ENCODE data around the gene SPTY2D1. TPM values are rescaled to one million over a fixed set of nuclear protein-coding genes. Genes with fewer than 3 reads are reported as not detected.
"Not testable (repeated sequence)": the region's sequence is repeated elsewhere in the genome, so short reads cannot be mapped to it uniquely, and the experiment has no call there.

Gene SPTY2D1
- total and polyA plus RNA-seq, 4 donors: 3.0 to 11.8 (median 7.3) TPM

DNA sequence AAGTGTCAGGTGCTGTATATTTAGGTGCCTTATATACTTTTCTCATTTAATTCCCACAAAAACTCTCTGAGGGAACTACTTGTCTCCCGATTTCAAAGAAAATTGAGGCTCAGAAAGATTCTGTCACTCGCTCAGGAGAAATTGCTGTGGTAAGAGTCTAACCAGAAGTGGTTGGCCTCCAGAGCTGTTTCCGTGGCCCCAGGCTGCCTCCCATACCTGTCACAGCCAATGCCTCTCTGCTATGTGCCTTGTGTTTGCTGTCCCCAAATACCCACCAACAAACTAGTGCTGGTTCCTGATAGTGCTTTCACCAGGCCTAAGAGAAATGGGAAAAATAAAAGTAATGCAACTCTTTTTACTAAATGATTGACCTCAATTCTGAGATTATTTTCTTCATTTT is 43.4 kb upstream of the SPTY2D1 start:
- Histone ChIP-seq H3K9me3 (ENCODE audit: control insufficient read depth in 4 of 4, low read length in 3 of 4) (no peaks in the 10 kb centered on the region), H3K9ac (ENCODE audit: low read depth in 1 of 2, low read length in 2 of 2) (no peak overlapping the region), H3K27ac (ENCODE audit: low read depth in 1 of 2, low read length in 2 of 2) (no peak overlapping the region), H3K27me3 (ENCODE audit: control insufficient read depth in 4 of 4, insufficient read depth in 4 of 4, low read length in 3 of 4) (no peaks in the 10 kb centered on the region), H3K4me3 (ENCODE audit: low read depth in 1 of 3, low read length in 3 of 3) (no peak overlapping the region), H3K36me3 (ENCODE audit: control insufficient read depth in 4 of 4, insufficient read depth in 3 of 4, low read depth in 1 of 4, low read length in 3 of 4) (no peaks in the 10 kb centered on the region), H3K4me1 (ENCODE audit: control insufficient read depth in 4 of 4, insufficient read depth in 4 of 4, low read length in 3 of 4) (no peaks in the 10 kb centered on the region)
- TF ChIP-seq YY1 (IDR thresholded peaks at IDR 0.05): no peak
- no peak for TF ChIP-seq JUND (IDR thresholded peaks at IDR 0.05)
- TF ChIP-seq GABPA (IDR thresholded peaks at IDR 0.05 in 1 of 2, conservative IDR thresholded peaks at IDR 0.05 in 1 of 2): no peak
- no peak for TF ChIP-seq HNF4G (IDR thresholded peaks at IDR 0.05)
- TF ChIP-seq FOXA1 (IDR thresholded peaks at IDR 0.05): no peak
- no peak for TF ChIP-seq ZBTB33 (IDR thresholded peaks at IDR 0.05)
- no peak for TF ChIP-seq EGR1 (IDR thresholded peaks at IDR 0.05; ENCODE audit: low read depth in 2 of 2)
- TF ChIP-seq, protein P1, sequence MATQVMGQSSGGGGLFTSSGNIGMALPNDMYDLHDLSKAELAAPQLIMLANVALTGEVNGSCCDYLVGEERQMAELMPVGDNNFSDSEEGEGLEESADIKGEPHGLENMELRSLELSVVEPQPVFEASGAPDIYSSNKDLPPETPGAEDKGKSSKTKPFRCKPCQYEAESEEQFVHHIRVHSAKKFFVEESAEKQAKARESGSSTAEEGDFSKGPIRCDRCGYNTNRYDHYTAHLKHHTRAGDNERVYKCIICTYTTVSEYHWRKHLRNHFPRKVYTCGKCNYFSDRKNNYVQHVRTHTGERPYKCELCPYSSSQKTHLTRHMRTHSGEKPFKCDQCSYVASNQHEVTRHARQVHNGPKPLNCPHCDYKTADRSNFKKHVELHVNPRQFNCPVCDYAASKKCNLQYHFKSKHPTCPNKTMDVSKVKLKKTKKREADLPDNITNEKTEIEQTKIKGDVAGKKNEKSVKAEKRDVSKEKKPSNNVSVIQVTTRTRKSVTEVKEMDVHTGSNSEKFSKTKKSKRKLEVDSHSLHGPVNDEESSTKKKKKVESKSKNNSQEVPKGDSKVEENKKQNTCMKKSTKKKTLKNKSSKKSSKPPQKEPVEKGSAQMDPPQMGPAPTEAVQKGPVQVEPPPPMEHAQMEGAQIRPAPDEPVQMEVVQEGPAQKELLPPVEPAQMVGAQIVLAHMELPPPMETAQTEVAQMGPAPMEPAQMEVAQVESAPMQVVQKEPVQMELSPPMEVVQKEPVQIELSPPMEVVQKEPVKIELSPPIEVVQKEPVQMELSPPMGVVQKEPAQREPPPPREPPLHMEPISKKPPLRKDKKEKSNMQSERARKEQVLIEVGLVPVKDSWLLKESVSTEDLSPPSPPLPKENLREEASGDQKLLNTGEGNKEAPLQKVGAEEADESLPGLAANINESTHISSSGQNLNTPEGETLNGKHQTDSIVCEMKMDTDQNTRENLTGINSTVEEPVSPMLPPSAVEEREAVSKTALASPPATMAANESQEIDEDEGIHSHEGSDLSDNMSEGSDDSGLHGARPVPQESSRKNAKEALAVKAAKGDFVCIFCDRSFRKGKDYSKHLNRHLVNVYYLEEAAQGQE (IDR thresholded peaks at IDR 0.05): no peak
- TF ChIP-seq, protein P2, sequence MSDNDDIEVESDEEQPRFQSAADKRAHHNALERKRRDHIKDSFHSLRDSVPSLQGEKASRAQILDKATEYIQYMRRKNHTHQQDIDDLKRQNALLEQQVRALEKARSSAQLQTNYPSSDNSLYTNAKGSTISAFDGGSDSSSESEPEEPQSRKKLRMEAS (IDR thresholded peaks at IDR 0.05): no peak
- no peak for TF ChIP-seq SP1 (IDR thresholded peaks at IDR 0.05)
- 94% methylated on average over 3 of the region's 3 CpGs for WGBS
- no peak for DNase-seq (ENCODE audit: low spot score)

DNA sequence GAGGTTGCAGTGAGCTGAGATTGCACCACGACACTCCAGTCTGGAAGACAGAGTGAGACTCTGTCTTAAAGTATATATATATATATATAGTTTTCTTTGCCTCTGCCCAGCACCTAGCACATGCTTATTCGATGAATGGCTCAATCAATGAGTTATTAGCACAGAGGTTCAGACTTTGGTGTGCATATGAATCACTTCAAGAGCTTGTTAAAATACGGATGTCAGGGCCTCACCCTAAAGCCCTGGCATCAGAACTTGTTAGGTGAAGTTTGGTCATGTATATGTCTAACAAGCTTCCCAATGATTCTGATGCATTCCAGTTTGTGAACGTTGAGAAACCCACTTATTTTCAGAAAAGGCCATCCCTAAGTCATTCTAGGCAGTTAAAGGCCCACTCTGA is 42.7 kb upstream of the SPTY2D1 start:
- WGBS: 68% methylated on average over 4 of the region's 4 CpGs
- H3K4me3 ChIP-seq (ENCODE audit: low read depth in 1 of 3, low read length in 3 of 3): no peak overlapping the region
- no peaks in the 10 kb centered on the region for H3K9me3 ChIP-seq (ENCODE audit: control insufficient read depth in 4 of 4, low read length in 3 of 4)
- no peaks in the 10 kb centered on the region for H3K4me1 ChIP-seq (ENCODE audit: control insufficient read depth in 4 of 4, insufficient read depth in 4 of 4, low read length in 3 of 4)
- no peak overlapping the region for H3K27ac ChIP-seq (ENCODE audit: low read depth in 1 of 2, low read length in 2 of 2)
- TF ChIP-seq YY1 (IDR thresholded peaks at IDR 0.05) (no peak), GABPA (IDR thresholded peaks at IDR 0.05 in 1 of 2, conservative IDR thresholded peaks at IDR 0.05 in 1 of 2) (no peak), NR2F2 (IDR thresholded peaks at IDR 0.05) (no peak), HNF4A (conservative IDR thresholded peaks at IDR 0.05) (no peak), FOXA2 (IDR thresholded peaks at IDR 0.05) (no peak), HNF4G (IDR thresholded peaks at IDR 0.05) (no peak), ZBTB33 (IDR thresholded peaks at IDR 0.05) (no peak), JUND (IDR thresholded peaks at IDR 0.05) (no peak)
- no peak for DNase-seq (ENCODE audit: low spot score)
- H3K27me3 ChIP-seq (ENCODE audit: control insufficient read depth in 4 of 4, insufficient read depth in 4 of 4, low read length in 3 of 4): no peaks in the 10 kb centered on the region
- H3K9ac ChIP-seq (ENCODE audit: low read depth in 1 of 2, low read length in 2 of 2): no peak overlapping the region
- no peaks in the 10 kb centered on the region for H3K36me3 ChIP-seq (ENCODE audit: control insufficient read depth in 4 of 4, insufficient read depth in 3 of 4, low read depth in 1 of 4, low read length in 3 of 4)

DNA sequence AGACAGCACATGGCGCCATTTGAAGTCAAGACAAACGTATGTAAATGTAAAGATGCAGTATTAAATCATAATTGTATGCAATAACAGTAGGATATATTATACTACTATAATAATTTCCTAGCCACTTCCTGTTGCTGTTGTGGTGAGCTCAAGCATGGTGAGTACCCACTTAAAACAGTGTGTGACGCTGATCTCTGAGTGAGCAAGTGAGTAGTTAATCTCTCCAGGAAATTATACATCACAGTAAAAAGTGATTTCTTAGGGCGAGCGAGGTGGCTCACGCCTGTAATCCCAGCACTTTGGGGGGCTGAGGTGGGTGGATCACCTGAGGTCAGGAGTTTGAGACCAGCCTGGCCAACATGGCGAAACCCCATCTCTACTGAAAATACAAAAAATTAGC is 38.1 kb upstream of the SPTY2D1 start:
- H3K27me3 ChIP-seq (ENCODE audit: control insufficient read depth in 4 of 4, insufficient read depth in 4 of 4, low read length in 3 of 4); H3K9ac ChIP-seq (ENCODE audit: low read depth in 1 of 2, low read length in 2 of 2); H3K4me3 ChIP-seq (ENCODE audit: low read depth in 1 of 3, low read length in 3 of 3); H3K9me3 ChIP-seq (ENCODE audit: control insufficient read depth in 4 of 4, low read length in 3 of 4); H3K36me3 ChIP-seq (ENCODE audit: control insufficient read depth in 4 of 4, insufficient read depth in 3 of 4, low read depth in 1 of 4, low read length in 3 of 4); H3K4me1 ChIP-seq (ENCODE audit: control insufficient read depth in 4 of 4, insufficient read depth in 4 of 4, low read length in 3 of 4); H3K27ac ChIP-seq (ENCODE audit: low read depth in 1 of 2, low read length in 2 of 2); DNase-seq (ENCODE audit: low spot score): not testable (repeated sequence)
- 80% methylated on average over 7 of the region's 7 CpGs for WGBS
